WTC11 (cell line): ENCODE data around the gene FAM216A.

Experiments
- AFF4 ChIP-seq: sonication (generic); formaldehyde crosslinking; IDR thresholded peaks from 2 replicates; pipeline ENCODE4 v1.8.1; 2023; ENCODE audit warnings: mild to moderate bottlenecking, missing genetic modification reagents, borderline replicate concordance
- ATF3 ChIP-seq: sonication (generic); formaldehyde crosslinking; conservative IDR thresholded peaks from 2 replicates; pipeline ENCODE4 v1.8.1; 2022; ENCODE audit warnings: mild to moderate bottlenecking, missing genetic modification reagents
- CREB1 ChIP-seq: sonication (generic); formaldehyde crosslinking; IDR thresholded peaks from 2 replicates; pipeline ENCODE4 v1.8.0; 2023; ENCODE audit warnings: mild to moderate bottlenecking, missing genetic modification reagents
- CTCF ChIP-seq: fragments of 200-600 bp; IDR thresholded peaks from 2 replicates; pipeline ENCODE4 v1.8.0; 2022; ENCODE audit warnings: antibody characterized with exemption
- NR3C1 ChIP-seq: sonication (generic); formaldehyde crosslinking; conservative IDR thresholded peaks from 2 replicates; pipeline ENCODE4 v1.8.1; 2023; ENCODE audit warnings: low read depth, mild to moderate bottlenecking, missing genetic modification reagents
- SP1 ChIP-seq: sonication (generic); formaldehyde crosslinking; conservative IDR thresholded peaks from 2 replicates; pipeline ENCODE4 v1.8.1; 2022; ENCODE audit warnings: missing genetic modification reagents
- ZNF423 ChIP-seq: fragments of 250-450 bp; sonication (Bioruptor Pico); IDR thresholded peaks from 2 replicates; pipeline ENCODE4 v2.1.2; 2022; ENCODE audit warnings: mild to moderate bottlenecking, moderate library complexity

GRCh38 chr12:110475426-110475825, 6.8 kb downstream of the FAM216A start:
- no peak for TF ChIP-seq CTCF
- no peak for TF ChIP-seq NR3C1
- no peak for TF ChIP-seq SP1 (CRISPR knock-in tag)
- no peak for TF ChIP-seq ATF3
- TF ChIP-seq ZNF423, result no peak
- TF ChIP-seq AFF4, result no peak
- TF ChIP-seq CREB1, result no peak
